K562 (cell line): ENCODE data around the gene SLC2A4. TPM values are rescaled to one million over a fixed set of nuclear protein-coding genes. Genes with fewer than 3 reads are reported as not detected.

ENCODE experiments used
- CHD1 ChIP-seq: fragments of 200-600 bp; sonication (generic); IDR thresholded peaks from one replicate; pipeline ENCODE4 v1.6.1; 2012; ENCODE audit warnings: mild to moderate bottlenecking, moderate library complexity, low read length, inconsistent platforms
- HOXB6 ChIP-seq: fragments of 250-450 bp; sonication (Bioruptor Pico); IDR thresholded peaks from 2 replicates; pipeline ENCODE4 v1.5.1; 2022; ENCODE audit warnings: mild to moderate bottlenecking, borderline replicate concordance
- KDM1A ChIP-seq, 2 experiments: fragments of 450-650 bp; IDR thresholded peaks; 2 replicates each; pipeline ENCODE4 v1.6.1; 2016; ENCODE audit warnings: mild to moderate bottlenecking in 2 of 2
- MCM2 ChIP-seq: fragments of 450-650 bp; IDR thresholded peaks from 2 replicates; pipeline ENCODE4 v1.6.1; 2017; ENCODE audit warnings: low read depth, mild to moderate bottlenecking
- MEF2D ChIP-seq: conservative IDR thresholded peaks from 2 replicates; pipeline ENCODE4 v1.6.1; 2016; ENCODE audit warnings: low read depth, missing genetic modification characterization, missing compliant biosample characterization
- NCOA2 ChIP-seq, 2 experiments: fragments of 450-650 bp; IDR thresholded peaks; 2 replicates each; pipeline ENCODE4 v1.6.1; 2018; ENCODE audit warnings: mild to moderate bottlenecking in 2 of 2, moderate library complexity in 1 of 2; ENCODE audit not compliant: partially characterized antibody in 2 of 2
- NKRF ChIP-seq: fragments of 450-650 bp; IDR thresholded peaks from 2 replicates; pipeline ENCODE4 v1.6.1; 2016; ENCODE audit warnings: borderline replicate concordance
- NONO ChIP-seq, 2 experiments: fragments of 200-400 bp in 1 of 2; fragments of 450-650 bp in 1 of 2; formaldehyde crosslinking in 1 of 2; IDR thresholded peaks; 2 replicates each; pipeline ENCODE4 v1.6.1; 2017; ENCODE audit warnings: low read depth in 2 of 2, mild to moderate bottlenecking in 2 of 2, moderate library complexity in 2 of 2, low read length in 1 of 2
- PCBP1 ChIP-seq: fragments of 200-400 bp; formaldehyde crosslinking; IDR thresholded peaks from 2 replicates; pipeline ENCODE4 v1.6.1; 2018; ENCODE audit warnings: mild to moderate bottlenecking, low read depth, low read length; ENCODE audit not compliant: poor library complexity, severe bottlenecking
- PHB ChIP-seq: fragments of 250-450 bp; sonication (Bioruptor Pico); IDR thresholded peaks from 2 replicates; pipeline ENCODE4 v1.5.0; 2021
- POLR2B ChIP-seq: fragments of 450-650 bp; IDR thresholded peaks from 2 replicates; pipeline ENCODE4 v1.6.1; 2018; ENCODE audit warnings: low read depth; ENCODE audit not compliant: partially characterized antibody
- SIRT6 ChIP-seq: IDR thresholded peaks from one replicate; pipeline ENCODE4 v1.6.1; 2012; ENCODE audit warnings: low read depth, mild to moderate bottlenecking, control low read depth, inconsistent platforms, low read length, moderate library complexity
- SREBF2 ChIP-seq: sonication (generic); formaldehyde crosslinking; IDR thresholded peaks from 2 replicates; pipeline ENCODE4 v1.4.0; 2020; ENCODE audit warnings: mild to moderate bottlenecking, missing genetic modification reagents
- TCF3 ChIP-seq: sonication (generic); formaldehyde crosslinking; IDR thresholded peaks from 2 replicates; pipeline ENCODE4 v1.4.0; 2020; ENCODE audit warnings: mild to moderate bottlenecking, missing genetic modification reagents
- USF2 ChIP-seq: sonication (generic); formaldehyde crosslinking; IDR thresholded peaks from 2 replicates; pipeline ENCODE4 v1.5.0; 2020; ENCODE audit warnings: missing genetic modification reagents
- ZFPM2 ChIP-seq: fragments of 250-450 bp; sonication (Bioruptor Pico); IDR thresholded peaks from 2 replicates; pipeline ENCODE4 v1.5.1; 2022; ENCODE audit warnings: mild to moderate bottlenecking
- ZNF121 ChIP-seq: sonication (generic); formaldehyde crosslinking; conservative IDR thresholded peaks from 2 replicates; pipeline ENCODE4 v1.8.0; 2022; ENCODE audit warnings: missing genetic modification reagents
- ZNF253 ChIP-seq: fragments of 250-450 bp; sonication (Bioruptor Pico); conservative IDR thresholded peaks from 2 replicates; pipeline ENCODE4 v1.6.1; 2021; ENCODE audit warnings: mild to moderate bottlenecking
- polyA plus RNA-seq, 8 experiments: library from polyadenylated mRNA; depleted of rRNA in 4 of 8; stranded (reverse) in 5 of 8; unstranded in 3 of 8; fragments of >200 nt; fragmentation: Nextera tagmentation in 2 of 8; fragmentation: Illumina TruSeq in 1 of 8; extraction: Ambion mirVana in 2 of 8; extraction: Trizol in 1 of 8; gene quantifications; 2 replicates each; pipeline versions ENCODE4 v1.2.1 to v1.2.3, GENCODE V29; 2011 to 2014; ENCODE audit warnings: inconsistent platforms in 1 of 8, missing spikeins in 1 of 8
- total RNA-seq, 7 experiments: library from RNA; depleted of rRNA in 6 of 7; stranded (reverse); fragments of >200 nt in 6 of 7; fragmentation: Illumina TruSeq in 2 of 7; extraction: Trizol in 2 of 7; gene quantifications; 2 replicates each; pipeline versions ENCODE4 v1.2.1 to v1.2.3, GENCODE V29; 2011 to 2021; ENCODE audit warnings: low replicate concordance in 1 of 7
- TF ChIP-seq, protein P1 (sequence below), 2 experiments: fragments of 450-650 bp in 1 of 2; IDR thresholded peaks; 2 replicates each; pipeline ENCODE4 v1.6.1; 2011 to 2017; ENCODE audit warnings: low read depth in 2 of 2, antibody characterized with exemption in 1 of 2, borderline replicate concordance in 1 of 2, low read length in 1 of 2, mild to moderate bottlenecking in 1 of 2, mixed read lengths in 1 of 2; ENCODE audit not compliant: control insufficient read depth in 1 of 2
- TF ChIP-seq, protein P2 (sequence below): fragments of 250-450 bp; sonication (Bioruptor Pico); IDR thresholded peaks from 2 replicates; pipeline ENCODE4 v1.8.0; 2021; ENCODE audit warnings: moderate library complexity, mild to moderate bottlenecking, inconsistent platforms

Gene SLC2A4
- total and polyA plus RNA-seq, 9 of the 15 experiments (the other 6 are each of a cell fraction or from before 2014, with no cell fraction given) = 0.74 to 3.5 (median 1.6) TPM

GRCh38 chr17:7262935-7263800 is 18.4 kb upstream of the SLC2A4 start (continued):
- TF ChIP-seq, protein P1, sequence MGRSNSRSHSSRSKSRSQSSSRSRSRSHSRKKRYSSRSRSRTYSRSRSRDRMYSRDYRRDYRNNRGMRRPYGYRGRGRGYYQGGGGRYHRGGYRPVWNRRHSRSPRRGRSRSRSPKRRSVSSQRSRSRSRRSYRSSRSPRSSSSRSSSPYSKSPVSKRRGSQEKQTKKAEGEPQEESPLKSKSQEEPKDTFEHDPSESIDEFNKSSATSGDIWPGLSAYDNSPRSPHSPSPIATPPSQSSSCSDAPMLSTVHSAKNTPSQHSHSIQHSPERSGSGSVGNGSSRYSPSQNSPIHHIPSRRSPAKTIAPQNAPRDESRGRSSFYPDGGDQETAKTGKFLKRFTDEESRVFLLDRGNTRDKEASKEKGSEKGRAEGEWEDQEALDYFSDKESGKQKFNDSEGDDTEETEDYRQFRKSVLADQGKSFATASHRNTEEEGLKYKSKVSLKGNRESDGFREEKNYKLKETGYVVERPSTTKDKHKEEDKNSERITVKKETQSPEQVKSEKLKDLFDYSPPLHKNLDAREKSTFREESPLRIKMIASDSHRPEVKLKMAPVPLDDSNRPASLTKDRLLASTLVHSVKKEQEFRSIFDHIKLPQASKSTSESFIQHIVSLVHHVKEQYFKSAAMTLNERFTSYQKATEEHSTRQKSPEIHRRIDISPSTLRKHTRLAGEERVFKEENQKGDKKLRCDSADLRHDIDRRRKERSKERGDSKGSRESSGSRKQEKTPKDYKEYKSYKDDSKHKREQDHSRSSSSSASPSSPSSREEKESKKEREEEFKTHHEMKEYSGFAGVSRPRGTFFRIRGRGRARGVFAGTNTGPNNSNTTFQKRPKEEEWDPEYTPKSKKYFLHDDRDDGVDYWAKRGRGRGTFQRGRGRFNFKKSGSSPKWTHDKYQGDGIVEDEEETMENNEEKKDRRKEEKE (IDR thresholded peaks at IDR 0.05; ENCODE audit: borderline replicate concordance in 1 of 2, control insufficient read depth in 1 of 2, low read depth in 2 of 2, low read length in 1 of 2) = no peak
- TF ChIP-seq PHB (CRISPR knock-in tag) (no peak), NKRF (peak; percentile 27; the same call in 1 of the 2 replicates), CHD1 (no peak), ZNF121 (no peak), ZNF253 (no peak), ZFPM2 (no peak), KDM1A (IDR thresholded peaks at IDR 0.05) (no peak; a peak in 1 of 4 replicates), MEF2D (tag) (0 out of 2 replicates have a peak, but pooled peaks have one; percentile 33), NCOA2 (IDR thresholded peaks at IDR 0.05; ENCODE audit: partially characterized antibody in 2 of 2) (no peak), SREBF2 (CRISPR knock-in tag) (no peak), NONO (IDR thresholded peaks at IDR 0.05; ENCODE audit: low read depth in 2 of 2, low read length in 1 of 2) (no peak), SIRT6 (no peak), HOXB6 (CRISPR knock-in tag) (no peak), TCF3 (CRISPR knock-in tag) (no peak), PCBP1 (no peak), USF2 (no peak), MCM2 (no peak), POLR2B (no peak)
- TF ChIP-seq, protein P2, sequence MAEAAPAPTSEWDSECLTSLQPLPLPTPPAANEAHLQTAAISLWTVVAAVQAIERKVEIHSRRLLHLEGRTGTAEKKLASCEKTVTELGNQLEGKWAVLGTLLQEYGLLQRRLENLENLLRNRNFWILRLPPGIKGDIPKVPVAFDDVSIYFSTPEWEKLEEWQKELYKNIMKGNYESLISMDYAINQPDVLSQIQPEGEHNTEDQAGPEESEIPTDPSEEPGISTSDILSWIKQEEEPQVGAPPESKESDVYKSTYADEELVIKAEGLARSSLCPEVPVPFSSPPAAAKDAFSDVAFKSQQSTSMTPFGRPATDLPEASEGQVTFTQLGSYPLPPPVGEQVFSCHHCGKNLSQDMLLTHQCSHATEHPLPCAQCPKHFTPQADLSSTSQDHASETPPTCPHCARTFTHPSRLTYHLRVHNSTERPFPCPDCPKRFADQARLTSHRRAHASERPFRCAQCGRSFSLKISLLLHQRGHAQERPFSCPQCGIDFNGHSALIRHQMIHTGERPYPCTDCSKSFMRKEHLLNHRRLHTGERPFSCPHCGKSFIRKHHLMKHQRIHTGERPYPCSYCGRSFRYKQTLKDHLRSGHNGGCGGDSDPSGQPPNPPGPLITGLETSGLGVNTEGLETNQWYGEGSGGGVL (CRISPR knock-in tag) = no peak
